T-cell (primary cell): Measurements from ENCODE around the gene ATG5. TPM values are rescaled to one million over a fixed set of nuclear protein-coding genes. Genes with fewer than 3 reads are reported as not detected.

Source experiments
- ATAC-seq, 4 experiments: fragments of 200-7000 bp in 3 of 4; fragments of 150-1000 bp in 1 of 4; cut with Tn5 transposase; replicated peaks in 1 of 4; 1 replicate in 3 of 4; 2 replicates in 1 of 4; pipeline ENCODE4 v1.10.0; 2021; ENCODE audit warnings: moderate library complexity in 3 of 4, mild to moderate bottlenecking in 2 of 4, moderate number of reproducible peaks in 1 of 4
- CTCF ChIA-PET, 2 donors: fragments of 300-600 bp; sonication (Branson Sonifier 250); formaldehyde crosslinking; loops; one replicate each; lab custom pipeline; 2022; ENCODE audit warnings: antibody characterized with exemption in 2 of 2; lab: Charles Lee
- POLR2A ChIA-PET, 2 donors: fragments of 300-600 bp; sonication (Branson Sonifier 250); formaldehyde crosslinking; loops; one replicate each; lab custom pipeline; 2022; ENCODE audit warnings: antibody characterized with exemption in 2 of 2; lab: Charles Lee
- DNase-seq, 35 experiments: peaks; one replicate each; pipeline versions ENCODE4 v3.0.0 to v3.0.0-alpha.2; 2013 to 2023
- H3K27ac ChIP-seq: one replicate; pipeline ENCODE4 v1.5.1; 2013; ENCODE audit warnings: low read length
- H3K27me3 ChIP-seq, 2 experiments: replicated peaks in 1 of 2; 1 replicate in 1 of 2; 2 replicates in 1 of 2; pipeline versions ENCODE4 v1.6.1 to v1.7.0; 2013; ENCODE audit warnings: low read length in 1 of 2, mixed read lengths in 1 of 2; ENCODE audit not compliant: control insufficient read depth in 2 of 2, insufficient read depth in 2 of 2; ENCODE audit errors: extremely low read depth in 1 of 2
- H3K36me3 ChIP-seq, 2 donors: 1 replicate in 1 of 2; 2 replicates in 1 of 2; pipeline versions ENCODE4 v1.6.1 to v1.7.0; 2013; ENCODE audit warnings: low read length in 1 of 2; ENCODE audit not compliant: control insufficient read depth in 2 of 2, insufficient read depth in 1 of 2; ENCODE audit errors: extremely low read depth in 1 of 2
- H3K4me1 ChIP-seq, 2 experiments: 1 replicate in 1 of 2; 2 replicates in 1 of 2; pipeline versions ENCODE4 v1.6.1 to v1.7.0; 2013; ENCODE audit warnings: low read length in 2 of 2, mixed read lengths in 1 of 2; ENCODE audit not compliant: insufficient read depth in 2 of 2, control insufficient read depth in 1 of 2; ENCODE audit errors: extremely low read depth in 1 of 2
- H3K4me3 ChIP-seq, 2 donors: 1 replicate in 1 of 2; 2 replicates in 1 of 2; pipeline versions ENCODE4 v1.5.1 to v1.7.0; 2013; ENCODE audit warnings: mild to moderate bottlenecking in 2 of 2, low read length in 1 of 2, moderate library complexity in 1 of 2; ENCODE audit not compliant: control insufficient read depth in 1 of 2; ENCODE audit errors: extremely low read depth in 1 of 2
- H3K9me3 ChIP-seq: 2 replicates; pipeline ENCODE4 v1.7.0; 2013
- H3K27ac Mint-ChIP-seq, 2 donors: one replicate each; pipeline ENCODE4 v1.8.0; 2020 to 2021; ENCODE audit warnings: mild to moderate bottlenecking in 2 of 2, mixed read lengths in 2 of 2
- H3K27me3 Mint-ChIP-seq, 2 donors: one replicate each; pipeline ENCODE4 v1.8.0; 2021 to 2022; ENCODE audit warnings: mixed read lengths in 2 of 2
- H3K36me3 Mint-ChIP-seq: one replicate; pipeline ENCODE4 v1.8.0; 2021; ENCODE audit warnings: mixed read lengths
- H3K4me1 Mint-ChIP-seq, 3 donors: one replicate each; pipeline ENCODE4 v1.8.0; 2020 to 2022; ENCODE audit warnings: mixed read lengths in 3 of 3, mild to moderate bottlenecking in 1 of 3
- H3K4me3 Mint-ChIP-seq, 3 donors: one replicate each; pipeline ENCODE4 v1.8.0; 2020 to 2022; ENCODE audit warnings: mild to moderate bottlenecking in 3 of 3, mixed read lengths in 3 of 3, moderate library complexity in 3 of 3
- H3K9me3 Mint-ChIP-seq, 3 donors: one replicate each; pipeline ENCODE4 v1.8.0; 2020 to 2022; ENCODE audit warnings: mixed read lengths in 3 of 3
- WGBS: methylation state at CpG from one replicate; pipeline ENCODE4 v1.1.5; 2013; ENCODE audit warnings: missing lambda C conversion rate; ENCODE audit not compliant: insufficient coverage; 5-methylcytosine and 5-hydroxymethylcytosine counted together
- total RNA-seq, 35 experiments: library from RNA in 6 of 35; stranded (reverse) in 6 of 35; fragments of 120-200 nt in 1 of 35; gene quantifications; one replicate each; pipeline versions ENCODE4 v1.2.1 to v1.2.4 and lab custom pipeline; 2013 to 2026

Gene ATG5
- total RNA-seq, 5 donors from 2014 or later (not counting 1 experiment from before 2014, with no cell fraction given) = 20.4 to 28.7 (median 23.7) TPM

GRCh38 chr6:106149472-106150069 lies 176.0 kb downstream of the ATG5 start:
- DNase-seq (peak in 6 of 35 experiments; percentile 8 to 56 (median 14)), ATAC-seq (peak; percentile 40 to 71 (median 56))
- no peaks in the 10 kb centered on the region for H3K36me3 Mint-ChIP-seq
- H3K4me3 Mint-ChIP-seq = no peak overlapping the region
- Histone ChIP-seq H3K36me3 (no peaks in the 10 kb centered on the region), H3K4me1 (peaks cover 0 to 21% of the 10 kb centered on the region in 2 experiments), H3K27ac (no peak overlapping the region), H3K27me3 (no peaks in the 10 kb centered on the region), H3K4me3 (no peak overlapping the region), H3K9me3 (no peaks in the 10 kb centered on the region)
- H3K9me3 Mint-ChIP-seq = no peaks in the 10 kb centered on the region
- 43% methylated on average over 1 of the region's 1 CpG for WGBS
- peaks cover 0 to 4% of the 10 kb centered on the region in 2 donors for H3K27me3 Mint-ChIP-seq
- peak overlapping the region; percentile 12 to 26 for H3K27ac Mint-ChIP-seq
- CTCF ChIA-PET = no interaction called here
- POLR2A ChIA-PET = no interaction called here
- peaks cover 20 to 28% (median 23%) of the 10 kb centered on the region in 3 donors for H3K4me1 Mint-ChIP-seq

DNA sequence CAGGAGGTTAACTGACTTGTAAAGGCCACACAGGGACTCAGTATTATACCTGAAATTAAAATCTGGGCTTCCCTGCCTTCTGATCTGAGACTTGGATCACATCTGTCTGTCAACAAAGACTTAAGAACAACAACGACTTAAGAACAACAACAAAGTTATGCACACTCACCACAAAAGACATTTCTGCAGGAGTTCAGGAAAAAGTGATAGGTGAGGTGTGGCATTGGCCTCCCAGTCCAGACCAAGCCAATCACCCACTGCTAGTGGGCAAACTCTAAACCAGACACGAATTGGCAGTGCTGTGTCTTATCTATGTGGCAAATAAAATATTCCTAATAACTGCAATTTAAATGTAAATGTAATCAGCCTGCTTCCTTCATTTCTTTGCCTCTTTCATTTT lies 178.1 kb downstream of the ATG5 start:
- Mint-ChIP-seq H3K27ac (no peak overlapping the region), H3K9me3 (no peaks in the 10 kb centered on the region), H3K4me3 (no peak overlapping the region), H3K27me3 (peaks cover 0 to 4% of the 10 kb centered on the region in 2 donors), H3K4me1 (peaks cover 36 to 43% (median 38%) of the 10 kb centered on the region in 3 donors), H3K36me3 (no peaks in the 10 kb centered on the region)
- no peak overlapping the region for H3K27ac ChIP-seq
- ChIA-PET CTCF (no interaction called here), POLR2A (interaction anchor here in 1 of 2 donors (0.5 kb wide), 1 partner anchor 11 kb away, joined by 3 read pairs; no protein-coding TSS in a partner anchor)
- no peaks in the 10 kb centered on the region for H3K36me3 ChIP-seq
- H3K9me3 ChIP-seq = no peaks in the 10 kb centered on the region
- DNase-seq (no peak), ATAC-seq (no peak)
- H3K4me1 ChIP-seq = peaks cover 15 to 38% of the 10 kb centered on the region in 2 experiments
- no CpG with 5 or more reads among the region's 2 CpGs for WGBS
- no peaks in the 10 kb centered on the region for H3K27me3 ChIP-seq
- no peak overlapping the region for H3K4me3 ChIP-seq

- Mint-ChIP-seq H3K4me3 (no peak overlapping the region), H3K4me1 (peaks cover 42 to 49% (median 43%) of the 10 kb centered on the region in 3 donors), H3K27me3 (peaks cover 0 to 4% of the 10 kb centered on the region in 2 donors), H3K9me3 (no peaks in the 10 kb centered on the region), H3K36me3 (no peaks in the 10 kb centered on the region), H3K27ac (no peak overlapping the region)
- no peaks in the 10 kb centered on the region for H3K27me3 ChIP-seq
- H3K4me3 ChIP-seq = no peak overlapping the region
- H3K9me3 ChIP-seq = no peaks in the 10 kb centered on the region
- no peak for ATAC-seq
- CTCF ChIA-PET = interaction anchor here in 1 of 2 donors (1.3 kb wide), 1 partner anchor 77 kb away, joined by 4 read pairs; no protein-coding TSS in a partner anchor
- no peaks in the 10 kb centered on the region for H3K36me3 ChIP-seq
- peaks cover 20 to 44% of the 10 kb centered on the region in 2 experiments for H3K4me1 ChIP-seq
- no peak for DNase-seq
- POLR2A ChIA-PET = interaction anchor here in 1 of 2 donors (0.5 kb wide), 1 partner anchor 16 kb away, joined by 3 read pairs; no protein-coding TSS in a partner anchor
- no peak overlapping the region for H3K27ac ChIP-seq
- 100% methylated on average over 1 of the region's 2 CpGs for WGBS
Observed at GRCh38 chr6:106146852-106147351, 178.7 kb downstream of the ATG5 start.

DNA sequence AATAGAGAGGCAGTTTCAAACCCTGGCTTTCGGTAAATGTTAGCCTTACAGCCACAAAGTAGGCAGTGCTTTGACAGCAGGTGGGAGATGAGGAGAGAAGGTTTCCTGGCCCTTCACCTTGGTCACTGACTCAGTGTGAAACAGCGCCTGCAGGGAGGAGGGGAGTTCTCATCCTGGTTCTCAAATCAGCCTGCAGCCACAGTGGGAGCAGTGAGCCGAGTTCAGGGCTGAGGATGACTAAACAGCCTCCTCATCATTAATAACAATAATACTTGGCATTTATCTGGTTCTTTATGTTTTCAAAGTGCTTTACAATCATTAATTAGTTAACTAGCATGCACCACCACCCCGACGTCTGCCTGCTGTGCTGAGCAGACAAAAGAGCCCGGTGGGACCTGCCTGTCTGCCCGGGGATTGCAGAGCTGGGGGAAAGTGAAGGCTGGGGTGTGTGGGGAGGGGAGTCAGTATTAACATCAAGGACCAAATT lies 179.8 kb downstream of the ATG5 start:
- ATAC-seq (no peak), DNase-seq (no peak)
- H3K4me3 ChIP-seq = no peak overlapping the region
- no peaks in the 10 kb centered on the region for H3K36me3 ChIP-seq
- no peak overlapping the region for H3K4me3 Mint-ChIP-seq
- peaks cover 50 to 58% (median 51%) of the 10 kb centered on the region in 3 donors for H3K4me1 Mint-ChIP-seq
- peaks cover 26 to 55% of the 10 kb centered on the region in 2 experiments for H3K4me1 ChIP-seq
- ChIA-PET CTCF (interaction anchor here (0.8 to 1.3 kb wide), 2 partner anchors 11 to 78 kb away, joined by 3 to 4 read pairs; no protein-coding TSS in a partner anchor), POLR2A (no interaction called here)
- H3K9me3 Mint-ChIP-seq = no peaks in the 10 kb centered on the region
- H3K36me3 Mint-ChIP-seq = no peaks in the 10 kb centered on the region
- no peak overlapping the region for H3K27ac ChIP-seq
- H3K27me3 Mint-ChIP-seq = peaks cover 0 to 4% of the 10 kb centered on the region in 2 donors
- no peaks in the 10 kb centered on the region for H3K9me3 ChIP-seq
- peak overlapping the region in 1 of 2 donors; percentile 19 for H3K27ac Mint-ChIP-seq
- H3K27me3 ChIP-seq = no peaks in the 10 kb centered on the region
- 60% methylated on average over 3 of the region's 7 CpGs for WGBS

DNA sequence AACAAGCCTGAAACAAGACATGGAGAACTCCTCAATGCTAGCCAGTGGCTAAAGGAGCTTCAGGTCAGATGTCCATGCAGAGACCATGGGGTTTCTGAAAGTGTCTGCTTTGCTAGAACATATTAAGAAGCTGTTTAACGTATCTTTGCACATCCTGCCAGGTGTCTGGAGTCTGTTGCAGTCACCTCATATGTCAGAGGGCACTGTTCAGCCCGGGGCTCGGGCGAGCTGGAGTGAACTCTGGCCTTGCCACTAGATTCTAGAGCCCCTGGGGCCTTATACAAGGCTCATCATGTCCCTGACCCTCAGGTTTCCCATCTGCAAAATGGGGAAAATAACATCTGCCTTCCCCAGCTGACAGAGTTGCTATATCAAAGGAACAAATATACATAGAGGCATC lies 180.4 kb downstream of the ATG5 start:
- H3K4me3 Mint-ChIP-seq = no peak overlapping the region
- no peaks in the 10 kb centered on the region for H3K9me3 Mint-ChIP-seq
- 39% methylated on average over 3 of the region's 4 CpGs for WGBS
- ATAC-seq (no peak), DNase-seq (no peak)
- peaks cover 0 to 4% of the 10 kb centered on the region in 2 donors for H3K27me3 Mint-ChIP-seq
- CTCF ChIA-PET = interaction anchor here in 1 of 2 donors (1.0 kb wide), 1 partner anchor 12 kb away, joined by 3 read pairs; no protein-coding TSS in a partner anchor
- Histone ChIP-seq H3K27ac (no peak overlapping the region), H3K4me1 (peaks cover 26 to 58% of the 10 kb centered on the region in 2 experiments), H3K4me3 (no peak overlapping the region), H3K9me3 (no peaks in the 10 kb centered on the region), H3K27me3 (no peaks in the 10 kb centered on the region), H3K36me3 (no peaks in the 10 kb centered on the region)
- no peaks in the 10 kb centered on the region for H3K36me3 Mint-ChIP-seq
- POLR2A ChIA-PET = no interaction called here
- no peak overlapping the region for H3K27ac Mint-ChIP-seq
- peaks cover 54 to 64% (median 56%) of the 10 kb centered on the region in 3 donors for H3K4me1 Mint-ChIP-seq

DNA sequence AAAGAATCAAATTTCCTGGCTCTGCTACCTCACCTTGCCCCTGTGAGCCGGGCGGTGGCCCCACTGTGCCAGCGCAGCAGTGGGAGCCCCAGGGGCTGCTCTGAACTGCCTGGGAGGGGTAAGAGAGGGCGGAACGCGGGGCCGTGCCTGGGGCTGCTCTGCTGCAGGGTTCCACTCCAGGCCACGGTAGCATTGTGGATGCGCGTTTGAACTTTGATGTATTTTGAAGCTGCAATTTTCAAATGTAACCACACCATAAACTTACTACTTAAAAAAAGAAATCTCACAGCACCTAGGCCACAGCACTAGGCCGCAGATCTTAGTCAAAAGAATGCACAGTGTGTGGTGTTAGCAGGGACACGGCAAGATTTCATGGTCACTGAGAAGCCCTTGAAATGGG lies 181.9 kb downstream of the ATG5 start:
- H3K36me3 ChIP-seq = no peaks in the 10 kb centered on the region
- POLR2A ChIA-PET = no interaction called here
- H3K4me1 ChIP-seq = peaks cover 26 to 52% of the 10 kb centered on the region in 2 experiments
- no peaks in the 10 kb centered on the region for H3K36me3 Mint-ChIP-seq
- H3K9me3 ChIP-seq = no peaks in the 10 kb centered on the region
- ATAC-seq (peak in 1 of 4 experiments; percentile 58), DNase-seq (peak in 6 of 35 experiments; percentile 14 to 31 (median 26))
- H3K4me1 Mint-ChIP-seq = peaks cover 43 to 51% (median 43%) of the 10 kb centered on the region in 3 donors
- CTCF ChIA-PET = interaction anchor here in 1 of 2 donors (2.7 kb wide), 1 partner anchor 80 kb away, joined by 9 read pairs; no protein-coding TSS in a partner anchor
- H3K27me3 Mint-ChIP-seq = peaks cover 0 to 4% of the 10 kb centered on the region in 2 donors
- peak overlapping the region in 1 of 2 donors; percentile 32 for H3K4me3 ChIP-seq
- no peak overlapping the region for H3K27ac ChIP-seq
- no peaks in the 10 kb centered on the region for H3K9me3 Mint-ChIP-seq
- peak overlapping the region in 1 of 3 donors; percentile 68 for H3K4me3 Mint-ChIP-seq
- WGBS = 69% methylated on average over 2 of the region's 12 CpGs
- no peaks in the 10 kb centered on the region for H3K27me3 ChIP-seq
- peak overlapping the region in 1 of 2 donors; percentile 22 for H3K27ac Mint-ChIP-seq
